OCI-M2 (cell line): ENCODE data around the gene KRT33B.

Source experiments
- DNase-seq: peaks from one replicate; lab custom pipeline; 2025; ENCODE audit not compliant: unreplicated experiment; lab: John Stamatoyannopoulos, UW

Gene KRT33B

DNA sequence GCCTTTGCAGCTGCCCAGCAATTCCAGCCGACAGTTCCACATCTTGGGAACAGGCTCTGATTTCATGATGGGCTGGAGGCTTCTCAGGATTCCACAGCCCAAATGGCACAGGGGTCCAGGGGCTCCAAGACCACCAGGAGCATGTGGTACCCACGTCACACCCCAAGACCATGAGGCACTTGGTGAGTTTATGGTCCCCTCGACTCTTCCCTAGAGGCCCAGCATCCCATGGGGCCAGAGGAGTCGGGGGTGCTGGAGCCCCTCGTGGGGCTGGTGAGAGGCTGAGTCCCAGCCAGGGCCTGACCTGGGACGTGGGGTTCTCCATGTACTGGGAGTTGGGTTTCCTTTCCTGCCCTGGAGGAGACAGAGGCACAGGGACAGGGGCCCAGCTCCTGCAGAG is 44.0 kb downstream of the KRT33B start:
- DNase-seq = no peak

DNA sequence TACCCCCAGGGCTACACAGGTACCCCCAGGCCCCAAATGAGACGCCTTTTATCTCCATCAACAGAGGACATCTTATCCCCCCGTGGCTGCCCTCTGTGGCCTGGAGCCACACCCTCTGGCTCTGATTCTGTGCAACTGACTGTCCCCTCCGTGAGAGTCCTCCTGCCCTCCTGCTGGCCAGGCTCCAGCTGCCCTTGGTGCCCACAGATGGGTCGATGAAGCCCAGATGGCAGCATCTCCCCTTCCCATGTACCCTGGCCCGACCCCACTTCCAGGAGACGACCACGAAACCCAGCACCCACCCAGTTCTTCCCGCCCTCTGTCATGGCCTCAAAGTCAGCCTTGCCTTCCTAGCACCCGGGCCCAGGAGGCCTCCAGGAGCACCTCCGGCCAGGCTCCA is 44.5 kb downstream of the KRT33B start:
- DNase-seq = no peak

DNA sequence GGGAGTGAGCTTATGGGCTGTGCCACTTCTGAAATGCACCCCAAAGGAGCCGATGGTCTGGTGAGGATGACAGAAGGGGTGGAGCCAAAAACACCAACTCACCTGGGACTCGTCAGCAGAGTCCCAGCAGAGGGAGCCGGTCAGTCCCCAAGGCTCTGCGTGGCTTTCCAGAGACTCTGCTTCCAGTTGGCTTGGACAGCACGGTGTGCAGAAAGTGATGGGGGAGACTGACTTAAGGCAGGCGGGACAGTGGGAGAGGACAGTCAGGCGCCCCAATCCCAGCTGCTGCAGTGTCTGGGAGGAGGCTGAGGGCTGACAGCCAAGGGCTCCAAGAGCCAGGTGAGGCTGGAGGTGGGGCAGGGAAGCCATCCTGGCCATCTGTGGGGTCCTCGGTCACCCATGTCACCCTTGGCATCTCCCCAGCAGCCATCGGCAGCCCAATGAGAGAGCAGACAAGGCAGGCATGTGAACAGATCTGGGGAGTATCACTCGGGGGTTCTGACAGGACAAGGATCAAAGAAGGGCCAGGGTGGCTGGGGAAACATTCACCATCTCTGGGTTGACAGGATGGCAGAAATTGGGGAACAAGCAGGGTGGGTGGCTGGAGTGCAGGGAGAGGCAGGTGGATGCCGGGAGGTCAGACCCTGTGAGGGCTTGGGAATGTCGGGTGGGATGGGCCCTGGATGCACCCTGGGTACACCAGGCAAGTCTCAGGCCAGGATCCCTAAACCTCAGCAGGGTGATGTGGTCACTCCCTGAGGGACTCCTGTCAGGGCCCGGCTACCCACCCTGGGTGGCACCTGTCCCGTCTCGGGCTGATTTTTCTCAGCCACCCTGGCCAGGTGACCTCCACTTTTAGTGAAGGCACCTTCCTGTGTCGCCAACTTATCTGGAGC is 45.2 kb downstream of the KRT33B start:
- no peak for DNase-seq

DNA sequence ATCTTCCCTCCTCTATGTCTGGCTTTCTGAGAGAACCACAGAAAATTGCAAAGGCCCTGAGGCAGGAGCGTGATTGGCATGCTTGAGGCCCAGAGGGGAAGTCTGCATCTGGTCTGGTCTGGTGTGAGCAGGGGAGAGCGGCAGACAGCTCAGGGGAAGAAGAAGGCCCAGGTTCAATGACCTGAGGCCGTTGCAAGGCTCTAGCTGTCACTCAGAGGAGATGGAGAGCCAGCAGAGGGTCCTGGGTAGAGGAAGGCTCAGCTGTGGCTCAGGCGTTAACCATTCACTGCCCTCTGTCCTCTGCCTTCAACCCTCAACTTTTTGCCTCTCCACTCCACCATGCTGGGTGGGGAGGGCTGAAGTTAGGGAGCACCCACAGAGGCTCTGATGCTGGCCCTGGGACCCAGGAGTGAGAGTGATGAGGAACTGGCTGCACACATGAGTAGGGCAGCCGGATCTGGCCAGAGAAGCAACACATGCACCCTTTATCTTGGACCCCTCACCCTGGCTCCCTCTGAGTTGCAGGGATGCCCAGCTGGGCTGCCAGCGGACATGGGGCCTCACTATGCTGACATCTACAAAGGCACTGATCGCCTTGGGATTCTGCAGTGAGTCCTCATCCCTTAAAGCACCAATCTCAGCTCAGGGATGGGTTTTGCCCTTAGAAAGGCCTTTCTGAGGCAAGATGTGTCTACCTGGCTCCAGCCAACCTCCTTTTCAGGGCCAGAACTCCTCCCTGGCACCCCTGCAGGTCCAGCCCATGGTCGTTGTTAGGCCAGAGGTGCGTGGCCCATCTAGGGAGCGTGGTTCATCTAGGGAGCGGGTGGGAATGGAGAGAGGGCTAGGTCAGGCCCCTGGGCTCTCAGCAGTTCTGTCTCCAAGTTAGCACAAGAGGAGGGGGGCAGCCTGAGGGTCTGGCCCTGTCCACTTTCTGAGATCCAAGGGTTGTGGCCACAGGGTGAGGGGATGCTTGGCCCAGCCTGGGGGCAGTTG is 46.4 kb downstream of the KRT33B start:
- DNase-seq = no peak

- no peak for DNase-seq
These were observed 47.3 kb downstream of the KRT33B start for GRCh38 chr17:41322094-41322902.

GRCh38 chr17:41318231-41318630 is 51.4 kb downstream of the KRT33B start:
- no peak for DNase-seq

DNA sequence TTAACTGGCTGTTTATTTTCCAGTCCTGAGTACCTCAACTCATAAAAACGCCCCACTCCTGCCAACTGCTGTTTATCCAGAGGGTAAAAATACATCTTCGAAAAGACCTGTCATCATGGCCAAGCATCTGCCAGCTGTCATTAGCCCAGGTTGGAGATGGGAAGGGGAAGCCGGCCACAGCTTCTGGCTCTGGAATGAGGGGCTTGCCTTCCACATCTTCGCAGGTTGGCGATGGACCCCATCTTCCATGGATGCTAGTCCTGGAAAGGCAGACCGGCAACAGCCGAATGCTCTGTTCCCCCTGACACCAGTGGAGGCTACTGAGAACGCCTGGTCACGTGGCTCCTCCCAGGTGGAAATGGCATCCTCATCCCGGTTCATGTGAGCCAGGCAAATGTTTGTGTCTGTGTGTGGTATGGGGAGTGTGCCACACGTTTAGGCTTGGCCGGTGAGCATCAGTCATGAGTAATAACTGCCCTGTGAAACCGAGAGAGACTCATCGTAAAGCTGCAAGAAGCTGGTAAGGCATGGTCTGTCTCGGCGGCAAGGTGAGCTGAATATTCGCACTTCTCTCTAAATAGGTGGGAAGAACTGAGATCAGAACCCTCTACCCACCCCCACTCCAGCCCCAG is 53.7 kb downstream of the KRT33B start:
- DNase-seq = no peak

DNA sequence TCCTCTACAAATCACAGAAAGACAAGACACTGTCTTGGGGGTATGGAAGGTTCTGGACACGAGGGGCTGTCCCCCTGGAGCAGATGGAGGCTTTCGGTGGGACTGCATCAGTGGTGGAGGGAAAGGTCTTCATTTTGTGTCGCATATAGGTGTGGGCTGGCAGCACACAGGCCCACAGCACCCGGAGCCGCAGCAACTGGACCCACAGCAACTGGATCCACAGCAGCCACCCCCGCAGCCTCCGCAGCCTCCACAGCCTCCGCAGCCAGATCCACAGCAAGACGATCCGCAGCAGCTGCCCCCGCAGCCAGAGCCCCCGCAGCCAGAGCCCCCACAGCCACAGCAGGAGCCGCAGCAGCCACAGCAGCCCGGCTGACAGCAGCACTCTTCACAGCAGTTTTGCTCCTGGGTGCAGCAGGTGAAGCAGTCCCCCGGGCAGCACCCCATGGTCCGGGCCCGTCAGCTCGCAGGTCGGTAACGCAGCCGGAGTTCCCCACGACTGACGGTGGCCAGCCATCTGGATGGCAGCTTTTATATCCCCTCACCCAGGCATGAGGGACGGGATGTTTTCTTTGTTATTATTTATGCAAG is 54.3 kb downstream of the KRT33B start, which contains the start of gene KRTAP17-1:
TSS of gene KRTAP17-1 (minus strand) at position 507 of the 591 bp plus-strand sequence. CDS start at position 447, 60 bp downstream.
- DNase-seq = no peak
